HG03558 (cell line): Measurements from ENCODE around the gene CFAP298.
A peak's percentile ranks its signal among the peaks of the same experiment; 100 is the strongest.
"Not testable (repeated sequence)": the region's sequence is repeated elsewhere in the genome, so short reads cannot be mapped to it uniquely, and the experiment has no call there.

Experiments used
- ATAC-seq: cut with Tn5 transposase; IDR thresholded peaks from one replicate; pipeline ENCODE4 v1.9.1; 2021; ENCODE audit warnings: moderate number of reproducible peaks; ENCODE audit not compliant: unreplicated experiment; ENCODE audit errors: extremely low read depth

CFAP298 gene

DNA sequence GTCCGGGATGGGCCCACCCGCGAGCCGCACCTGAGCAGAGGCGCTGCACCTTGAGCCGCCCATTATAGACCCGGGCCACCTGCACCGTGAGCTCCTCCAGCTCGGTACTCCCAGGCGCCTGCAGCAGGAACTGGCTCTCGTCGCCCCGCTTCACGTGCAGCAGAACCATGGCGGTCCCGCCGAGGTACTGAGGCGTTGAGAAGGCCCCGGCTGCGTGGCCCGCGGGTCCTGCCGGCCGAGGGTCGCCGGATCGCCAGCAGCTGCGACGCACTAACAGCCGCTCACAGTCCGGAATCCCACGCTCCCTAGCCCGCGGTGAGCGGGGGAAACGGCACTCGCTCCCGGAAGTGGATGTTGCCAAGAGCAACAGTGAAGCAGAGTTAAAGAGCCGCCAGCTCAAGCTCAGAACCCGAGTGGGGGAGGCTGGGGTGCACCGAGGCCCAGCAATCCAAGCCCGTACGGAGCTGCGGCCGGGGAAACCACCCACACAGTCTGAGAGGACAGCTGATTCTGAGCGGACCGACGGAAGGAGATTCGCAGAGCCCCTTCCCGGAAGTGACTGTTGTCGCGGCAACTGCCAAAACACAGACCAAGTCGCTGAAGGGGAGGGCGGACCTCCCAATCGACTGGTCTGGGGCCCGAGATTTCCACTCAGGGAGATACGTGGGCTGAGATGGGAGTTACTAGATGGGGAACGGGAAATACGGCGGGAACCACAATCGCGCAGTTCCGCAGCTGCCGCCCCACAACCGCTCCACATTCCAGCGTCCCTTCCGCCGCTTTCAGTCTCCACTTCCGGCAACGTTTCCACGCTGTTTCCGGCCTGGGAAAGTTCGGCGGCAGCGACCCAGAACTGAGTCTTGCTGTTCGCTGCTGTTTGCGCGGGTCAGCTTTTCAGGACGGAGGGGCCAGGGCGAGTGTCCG is at the start of gene CFAP298:
Gene CFAP298, minus strand, starts transcription at position 303 of the 924 bp plus-strand sequence. Its CDS starts 134 bp downstream, at position 169.
- ATAC-seq, result peak; percentile 81

DNA sequence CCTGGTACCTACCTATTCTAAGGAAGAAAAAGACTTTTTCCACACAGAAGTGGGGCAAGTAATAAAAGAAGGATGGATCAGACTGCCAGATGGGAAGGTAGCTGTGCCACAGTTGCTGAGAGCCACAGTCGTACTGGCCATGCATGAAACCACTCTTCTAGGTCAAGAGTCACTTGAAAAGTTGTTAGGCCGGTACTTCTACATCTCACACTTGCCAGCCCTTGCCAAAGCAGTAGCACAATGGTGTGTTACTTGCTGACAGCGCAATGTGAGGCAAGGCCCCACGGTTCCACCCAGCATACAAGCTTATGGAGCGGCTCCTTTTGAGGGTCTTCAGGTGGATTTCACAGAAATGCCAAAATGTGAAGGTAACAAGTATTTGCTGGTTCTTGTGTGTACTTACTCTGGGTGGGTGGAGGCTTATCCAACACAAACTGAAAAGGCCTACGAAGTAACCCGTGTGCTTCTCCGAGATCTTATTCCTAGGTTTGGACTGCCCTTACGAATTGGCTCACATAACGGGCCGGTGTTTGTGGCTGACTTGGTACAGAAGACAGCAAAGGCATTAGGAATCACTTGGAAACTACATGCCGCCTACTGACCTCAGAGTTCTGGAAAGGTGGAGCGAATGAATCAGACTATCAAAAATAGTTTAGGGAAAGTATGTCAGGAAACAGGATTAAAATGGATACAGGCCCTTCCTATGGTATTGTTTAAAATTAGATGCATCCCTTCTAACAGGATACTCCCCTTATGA is 49.0 kb upstream of the CFAP298 start:
- ATAC-seq, result not testable (repeated sequence)

DNA sequence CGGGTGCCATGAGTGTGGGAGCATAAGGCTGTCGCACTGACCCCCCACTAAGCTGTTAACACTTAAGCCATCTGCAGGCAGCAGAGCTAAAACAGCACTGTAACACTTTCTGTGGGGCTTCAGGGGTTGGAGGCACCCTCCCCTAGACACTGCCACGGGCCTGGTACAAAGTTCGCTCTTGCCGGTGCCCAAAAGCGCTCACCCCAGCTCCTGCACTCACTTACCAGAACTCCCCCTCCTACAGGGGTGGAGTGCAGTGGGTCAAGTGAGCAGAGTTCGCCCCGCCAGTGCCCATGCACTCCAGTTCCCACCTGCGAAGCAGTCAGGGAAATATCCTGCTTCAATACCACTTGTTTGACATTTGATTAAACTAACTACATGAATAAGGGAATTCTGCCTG is 46.3 kb upstream of the CFAP298 start:
- ATAC-seq, result no peak

- no peak for ATAC-seq
Observed at GRCh38 chr21:32653326-32653901, 41.2 kb upstream of the CFAP298 start.

- no peak for ATAC-seq
Observed at GRCh38 chr21:32648165-32648564, 36.0 kb upstream of the CFAP298 start.

DNA sequence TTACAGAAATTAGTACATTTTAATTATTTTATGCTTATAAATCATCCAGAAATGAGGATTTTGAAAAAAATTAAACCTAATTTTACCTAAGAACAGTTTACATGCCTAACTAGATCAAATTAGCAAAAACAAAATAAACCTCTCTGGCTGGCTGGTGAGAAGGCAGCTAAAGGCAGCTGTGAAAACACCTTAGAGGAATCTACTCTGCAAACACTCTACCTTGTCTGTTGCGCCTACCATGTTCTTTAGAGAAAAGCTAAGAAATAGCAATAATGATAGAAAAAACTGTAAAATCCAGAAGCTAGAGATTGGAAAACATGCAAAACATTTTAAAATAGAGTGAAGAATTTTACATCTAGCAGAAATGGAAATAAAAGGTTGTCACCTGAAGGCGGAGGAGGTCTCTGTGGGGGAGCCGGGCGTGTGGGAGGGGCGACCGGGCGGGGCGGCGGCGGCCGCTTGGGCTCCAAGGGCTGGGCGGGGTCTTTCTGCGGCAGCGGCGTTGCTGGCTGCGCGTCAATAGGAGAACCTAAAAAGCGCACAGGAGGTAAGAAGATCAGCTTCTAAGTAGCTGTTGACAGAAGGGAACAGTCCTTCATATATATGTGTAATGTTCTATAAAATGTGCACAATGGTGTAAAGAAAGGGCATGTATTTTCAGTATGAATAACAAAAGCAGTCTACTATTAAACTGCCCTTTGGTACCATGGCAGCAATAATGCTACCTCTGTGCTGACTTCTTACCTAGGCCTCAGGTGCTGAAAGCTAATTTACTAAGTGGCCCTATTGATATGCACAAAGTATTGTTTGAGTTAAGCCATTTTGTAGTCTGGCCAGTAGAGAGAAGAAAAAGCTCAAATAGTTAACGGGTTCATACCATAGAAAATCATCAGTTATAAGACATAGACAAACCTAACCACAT is 33.3 kb upstream of the CFAP298 start:
- ATAC-seq, result no peak

GRCh38 chr21:32641710-32642698 is 29.8 kb upstream of the CFAP298 start:
- ATAC-seq, result no peak

- no peak for ATAC-seq
Observed at GRCh38 chr21:32626621-32627196, 14.5 kb upstream of the CFAP298 start.

DNA sequence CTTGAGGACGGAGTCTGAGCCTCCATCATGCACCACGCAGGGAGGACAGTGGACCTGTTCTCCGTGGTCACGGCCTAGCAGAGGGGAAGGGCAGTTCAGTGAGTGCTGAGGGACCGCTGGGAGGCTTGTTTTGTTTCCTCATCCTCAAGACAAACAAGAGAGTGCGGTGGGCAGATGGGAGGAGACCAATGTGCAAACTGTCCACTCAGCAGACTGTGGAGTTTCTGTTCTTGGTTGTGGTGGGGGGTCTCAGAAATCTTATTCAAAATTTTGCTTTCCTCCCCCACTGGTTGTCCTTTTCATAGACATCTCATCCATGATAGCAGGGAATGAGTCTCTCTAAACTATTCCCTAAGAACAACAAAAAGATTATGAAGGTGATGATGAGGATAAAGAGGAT is 6.0 kb upstream of the CFAP298 start:
- ATAC-seq, result not testable (repeated sequence)

- ATAC-seq, result no peak
Observed at GRCh38 chr21:32613436-32614043, 1.4 kb upstream of the CFAP298 start.

DNA sequence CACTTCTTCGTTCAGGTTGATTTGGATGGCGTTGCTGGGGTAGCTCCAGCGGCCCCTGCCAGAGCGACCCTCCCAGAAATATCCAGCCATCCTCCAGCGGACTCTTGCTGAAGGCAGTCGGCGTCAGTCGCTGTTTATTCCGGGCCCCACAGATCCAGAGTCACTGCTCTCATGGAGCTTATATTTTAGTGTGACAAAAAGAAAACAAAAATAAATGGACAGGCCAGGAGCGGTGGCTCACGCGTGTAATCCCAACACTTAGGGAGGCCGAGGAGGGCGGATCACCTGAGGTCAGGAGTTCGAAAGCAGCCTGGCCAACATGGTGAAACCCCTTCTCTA is 791 bp upstream of the CFAP298 start:
- ATAC-seq, result no peak

DNA sequence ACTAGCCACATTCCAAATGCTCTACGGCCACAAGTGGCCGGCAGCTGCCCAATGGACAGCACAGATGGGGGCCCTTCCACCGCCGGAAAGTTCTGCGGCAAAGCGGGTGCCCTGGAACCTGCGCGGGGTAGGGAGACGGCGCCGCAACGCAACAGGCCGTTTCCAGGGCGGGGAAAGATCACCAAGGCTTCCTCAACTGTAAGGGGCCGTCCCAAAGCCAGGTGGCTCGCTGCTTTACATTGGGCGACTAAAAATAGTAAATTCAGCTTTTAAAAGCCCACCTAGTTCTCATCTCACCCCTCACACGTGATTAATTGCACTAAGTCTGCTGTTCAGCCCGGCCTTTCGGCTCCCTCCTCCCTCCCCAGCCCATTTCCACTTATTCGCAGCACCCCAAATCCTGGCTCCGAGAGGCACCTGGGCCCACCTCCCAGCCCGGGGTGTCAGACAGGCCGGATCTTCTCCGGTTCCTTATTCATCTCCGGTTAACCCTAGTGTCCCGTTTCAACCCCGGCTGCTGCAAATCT is 643 bp downstream of the CFAP298 start:
- no peak for ATAC-seq

DNA sequence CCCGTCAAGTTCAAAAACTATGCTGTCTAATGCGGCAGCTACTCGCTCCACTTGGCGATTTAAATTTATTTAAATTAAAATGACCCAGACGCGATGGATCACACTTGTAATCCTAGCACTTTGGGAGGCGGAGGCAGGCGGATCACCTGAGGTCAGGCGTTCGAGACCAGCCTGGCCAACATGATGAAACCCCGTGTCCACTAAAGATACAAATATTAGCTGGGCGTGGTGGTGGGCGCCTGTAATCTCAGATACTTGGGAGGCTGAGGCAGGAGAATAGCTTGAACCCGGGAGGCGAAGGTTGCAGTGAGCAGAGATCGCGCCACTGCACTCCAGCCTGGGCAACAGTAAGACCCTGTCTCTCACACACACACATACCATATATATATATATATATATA is 1.2 kb downstream of the CFAP298 start:
- ATAC-seq, result not testable (repeated sequence)

DNA sequence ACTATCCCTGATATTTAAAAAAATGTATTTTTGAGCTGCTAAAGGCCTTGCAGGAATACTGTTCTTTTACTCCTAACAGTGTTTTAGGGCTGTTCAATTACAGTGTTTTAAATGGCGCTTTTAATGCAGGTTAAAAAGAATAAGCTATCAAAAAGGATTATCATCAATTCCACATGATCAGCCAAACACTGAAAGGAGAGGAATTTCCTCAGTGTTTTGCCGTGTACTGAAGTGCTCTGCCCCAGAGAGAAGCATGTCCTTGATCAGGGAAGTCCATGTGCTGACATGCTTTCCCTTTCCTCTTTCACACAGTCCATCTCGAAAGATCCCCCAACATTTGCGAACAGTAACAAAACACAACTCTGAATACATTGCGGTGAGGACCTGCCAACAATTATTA is 3.3 kb downstream of the CFAP298 start:
- ATAC-seq, result no peak

- ATAC-seq, result no peak
Observed at GRCh38 chr21:32605469-32605868, 6.7 kb downstream of the CFAP298 start.

DNA sequence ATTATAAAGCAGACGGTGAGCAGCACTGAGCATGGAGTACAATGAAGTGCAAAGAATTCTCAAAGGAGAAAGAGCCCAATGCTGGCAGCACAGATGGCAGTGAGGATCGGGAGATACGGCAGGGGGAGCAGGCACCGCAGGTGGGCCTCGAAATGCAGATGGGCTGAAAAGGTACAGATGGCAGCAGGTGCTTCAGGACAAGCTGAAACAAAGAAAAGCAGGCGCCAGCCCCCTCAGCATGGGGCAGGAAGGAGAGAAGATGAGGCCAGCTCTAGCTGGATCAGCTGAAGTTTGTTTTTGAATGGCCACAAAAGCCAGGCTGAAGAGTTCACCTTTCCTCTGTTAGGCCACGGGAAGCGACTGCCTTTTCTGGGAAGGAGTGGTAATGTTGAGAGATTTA is 7.7 kb downstream of the CFAP298 start:
- no peak for ATAC-seq

DNA sequence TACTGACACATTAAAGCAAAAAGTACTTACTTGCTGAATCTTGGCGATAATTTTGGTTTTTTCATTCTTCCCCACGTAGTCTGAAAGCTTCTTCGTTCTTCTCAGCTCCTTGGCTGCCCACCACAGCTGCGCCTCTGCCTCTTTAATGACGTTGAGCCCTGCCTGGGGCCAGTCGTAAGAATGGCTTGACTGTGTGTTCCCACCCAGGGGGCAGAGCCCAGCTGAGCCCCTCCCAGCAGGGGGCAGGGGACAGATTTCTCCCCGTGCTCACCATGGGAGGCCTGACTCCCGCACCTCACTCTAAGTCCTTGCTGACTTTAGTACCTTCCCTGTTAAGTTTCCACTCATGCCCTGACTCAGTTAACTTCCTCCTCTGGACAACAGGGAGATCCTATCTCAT is 9.0 kb downstream of the CFAP298 start:
- no peak for ATAC-seq

GRCh38 chr21:32602099-32602498 is 10.1 kb downstream of the CFAP298 start:
- ATAC-seq, result no peak
